GM08714 (cell line): ENCODE results near the gene DGKB.
"Not testable (repeated sequence)": the region's sequence is repeated elsewhere in the genome, so short reads cannot be mapped to it uniquely, and the experiment has no call there.

Experiments used
- H3K4me3 ChIP-seq: fragments of 200-500 bp; sonication (Bioruptor generic); 2 replicates; pipeline ENCODE4 v1.5.1; 2014; ENCODE audit warnings: mild to moderate bottlenecking, low read length, inconsistent platforms
- ZNF274 ChIP-seq: IDR thresholded peaks from 2 replicates; pipeline ENCODE4 v1.6.1; 2012; ENCODE audit warnings: mild to moderate bottlenecking, low read depth, low read length

Gene DGKB

DNA sequence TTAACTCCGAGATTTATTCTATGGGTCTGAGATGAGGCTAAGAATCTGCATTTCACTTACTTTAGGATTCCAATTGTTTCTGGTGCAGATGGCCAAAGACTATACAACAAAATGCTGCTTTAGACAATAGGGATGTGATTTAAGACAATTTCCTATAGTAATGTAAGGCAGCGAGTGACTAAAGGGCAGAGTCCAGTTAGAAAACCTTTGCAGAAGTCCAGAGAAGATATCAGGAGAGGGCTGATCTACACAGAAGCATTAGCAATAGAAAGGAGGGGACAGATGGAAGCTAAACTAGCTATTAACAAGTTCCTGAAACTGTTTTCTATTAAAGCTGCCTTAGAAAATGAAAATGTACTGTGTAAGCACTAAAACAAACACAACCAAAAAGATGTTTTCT is 398.9 kb downstream of the DGKB start:
- H3K4me3 ChIP-seq: no peak overlapping the region
- no peak for TF ChIP-seq ZNF274

DNA sequence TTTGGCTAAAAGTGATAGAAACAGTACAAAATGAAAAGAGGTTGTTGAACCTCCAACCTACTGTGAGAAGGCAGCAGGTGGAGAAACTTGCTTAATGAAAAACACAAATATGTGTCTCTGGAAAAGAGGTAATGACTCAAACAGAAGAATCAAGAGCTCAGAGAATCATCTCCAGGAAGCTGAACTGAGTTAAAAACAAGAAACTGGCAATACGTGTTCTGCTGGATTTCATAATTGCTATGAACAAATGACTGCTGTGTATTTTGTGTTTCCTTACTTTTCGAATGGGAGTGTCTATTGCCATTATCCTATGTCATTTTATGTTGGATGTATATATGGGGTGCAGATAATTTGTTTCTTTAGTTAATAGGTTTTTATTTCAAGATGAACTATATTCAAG is 401.1 kb downstream of the DGKB start:
- no peak for TF ChIP-seq ZNF274
- H3K4me3 ChIP-seq: no peak overlapping the region

DNA sequence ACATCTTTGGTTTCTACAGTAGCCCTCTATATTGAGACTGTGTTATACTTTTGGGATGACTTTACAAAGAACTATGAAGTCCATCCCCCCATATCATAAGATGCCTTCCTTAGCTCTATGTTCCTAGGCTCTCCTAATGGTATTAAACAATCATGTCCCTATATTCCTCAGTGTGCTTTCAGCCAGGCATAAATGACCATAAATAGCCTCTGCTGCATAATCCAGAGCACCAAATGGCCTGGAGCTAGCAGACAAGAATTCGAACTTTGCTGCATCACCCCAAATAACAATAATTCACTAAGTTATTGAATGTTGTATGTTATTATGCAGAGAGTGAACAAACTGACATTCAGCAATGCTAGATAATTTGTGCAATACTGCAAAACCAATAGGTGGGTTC is 405.2 kb downstream of the DGKB start:
- TF ChIP-seq ZNF274: no peak
- no peak overlapping the region for H3K4me3 ChIP-seq

- TF ChIP-seq ZNF274: no peak
- H3K4me3 ChIP-seq: no peak overlapping the region
These were observed 406.9 kb downstream of the DGKB start for GRCh38 chr7:14495633-14496032.

- no peak for TF ChIP-seq ZNF274
- no peak overlapping the region for H3K4me3 ChIP-seq
These were observed 414.7 kb downstream of the DGKB start for GRCh38 chr7:14487701-14488395.

- no peak for TF ChIP-seq ZNF274
- H3K4me3 ChIP-seq: no peak overlapping the region
These were observed 418.9 kb downstream of the DGKB start for GRCh38 chr7:14483663-14484062.

DNA sequence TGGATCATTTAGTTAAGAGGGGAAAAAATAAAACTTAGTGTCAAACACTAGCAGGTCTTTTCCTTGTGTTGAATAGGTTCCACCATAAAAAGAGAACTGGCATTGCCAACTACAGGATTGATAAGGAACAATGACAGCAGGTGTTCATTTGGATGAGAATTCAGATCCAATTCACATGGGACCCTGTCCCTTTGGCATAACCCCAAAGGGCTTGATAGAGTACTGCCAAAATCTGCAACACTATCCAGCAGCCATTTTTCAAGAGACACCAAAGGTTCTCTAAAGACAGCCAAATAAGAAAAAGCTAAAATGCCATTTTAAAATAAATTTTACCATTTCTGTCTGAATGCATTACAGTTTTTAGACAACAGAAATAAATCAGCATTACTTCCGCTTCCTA is 422.3 kb downstream of the DGKB start:
- TF ChIP-seq ZNF274: no peak
- no peak overlapping the region for H3K4me3 ChIP-seq

- no peak for TF ChIP-seq ZNF274
- H3K4me3 ChIP-seq: no peak overlapping the region
These were observed 423.6 kb downstream of the DGKB start for GRCh38 chr7:14478834-14479510.

DNA sequence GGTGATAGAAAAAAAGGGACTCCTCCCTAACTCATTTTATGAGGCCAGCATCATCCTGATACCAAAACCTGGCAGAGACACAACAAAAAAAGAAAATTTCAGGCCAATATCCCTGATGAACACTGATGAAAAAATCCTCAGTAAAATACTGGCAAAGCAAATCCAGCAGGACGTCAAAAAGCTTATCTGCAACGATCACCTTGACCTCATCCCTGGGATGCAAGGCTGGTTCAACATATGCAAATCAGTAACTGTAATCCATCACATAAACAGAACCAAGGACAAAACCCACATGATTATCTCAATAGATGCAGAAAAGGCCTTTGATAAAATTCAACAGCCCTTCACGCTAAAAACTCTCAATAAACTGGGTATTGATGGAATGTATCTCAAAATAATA is 440.8 kb downstream of the DGKB start:
- not testable (repeated sequence) for H3K4me3 ChIP-seq

- not testable (repeated sequence) for H3K4me3 ChIP-seq
These were observed 443.7 kb downstream of the DGKB start for GRCh38 chr7:14458846-14459245.

DNA sequence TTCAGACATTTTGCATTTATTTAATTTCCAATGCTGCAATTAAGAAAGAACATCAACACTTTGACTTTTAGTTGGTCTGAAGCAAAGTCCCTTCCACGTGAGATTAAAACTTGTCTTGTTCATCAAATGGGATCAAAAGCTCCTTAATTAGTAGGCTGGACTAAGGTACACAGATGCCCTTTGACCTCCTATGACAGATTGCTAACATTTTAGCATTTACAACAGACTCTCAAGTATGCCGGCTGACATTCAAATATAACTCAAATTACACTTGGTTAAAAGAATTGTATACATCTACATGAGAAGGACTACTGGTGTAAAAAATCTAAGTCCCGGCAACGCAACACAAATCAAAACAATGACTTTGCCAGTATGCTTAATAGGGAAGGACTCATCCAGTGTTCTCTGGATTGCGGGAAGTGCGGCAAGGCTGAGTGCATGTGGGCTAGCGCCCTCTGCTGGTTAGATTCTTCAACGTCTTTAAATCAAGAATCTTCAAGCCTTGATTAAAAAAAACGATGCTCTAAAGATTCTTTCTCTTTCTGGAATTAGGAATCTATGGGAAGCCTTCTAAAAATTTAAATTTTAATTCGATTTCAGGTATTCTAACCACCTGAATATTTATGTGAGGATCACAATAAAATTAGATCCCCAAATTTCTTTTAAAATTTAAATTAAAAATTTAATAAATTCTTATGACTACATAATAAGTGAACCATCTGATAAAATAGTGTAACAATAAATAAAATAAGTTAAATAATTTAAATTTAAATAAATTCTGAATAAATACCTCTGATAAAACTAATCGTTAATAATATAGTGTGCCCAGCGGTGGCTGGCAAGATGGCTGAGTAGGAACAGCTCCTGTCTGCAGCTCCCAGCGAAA is 444.7 kb downstream of the DGKB start:
- no peak overlapping the region for H3K4me3 ChIP-seq
- TF ChIP-seq ZNF274: no peak

- H3K4me3 ChIP-seq: no peak overlapping the region
- no peak for TF ChIP-seq ZNF274
These were observed 453.3 kb downstream of the DGKB start for GRCh38 chr7:14449291-14449690.

DNA sequence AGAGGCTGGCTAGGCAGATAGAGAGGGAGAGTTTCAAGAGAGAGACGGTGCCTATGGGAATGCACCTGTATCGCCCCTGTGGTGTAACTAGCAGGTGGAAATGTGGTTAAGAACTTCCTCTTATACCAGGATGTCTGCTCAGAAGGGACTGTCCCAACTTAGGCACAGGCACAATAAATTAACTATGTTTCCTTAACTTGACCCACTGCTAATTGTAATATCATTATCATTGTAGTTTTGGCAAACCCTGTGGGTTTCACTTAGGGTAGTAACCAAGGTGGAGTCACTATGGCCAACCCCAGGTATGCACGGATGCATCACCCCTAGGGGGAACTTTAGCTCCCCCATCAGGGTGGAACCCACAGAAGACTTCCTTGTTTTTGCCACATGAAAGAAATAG is 455.7 kb downstream of the DGKB start:
- TF ChIP-seq ZNF274: no peak

DNA sequence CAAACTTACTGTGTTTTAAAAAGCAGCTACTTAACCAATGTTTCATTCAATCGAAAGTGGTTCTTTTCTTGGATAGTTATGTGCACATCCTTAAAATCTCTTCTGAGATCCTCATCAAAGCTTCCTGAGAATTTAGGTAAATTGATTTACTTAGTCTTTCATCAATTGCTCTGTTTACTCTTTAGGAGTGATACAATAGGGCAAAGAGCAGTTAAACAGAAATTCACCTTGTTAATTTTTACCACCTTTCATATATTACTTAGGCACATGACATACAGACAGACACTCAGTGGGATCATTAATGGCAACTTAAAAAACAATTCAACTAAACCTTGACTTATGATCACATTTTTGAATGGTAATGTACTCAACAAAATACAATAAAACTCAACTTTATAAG is 456.3 kb downstream of the DGKB start:
- TF ChIP-seq ZNF274: no peak
- no peak overlapping the region for H3K4me3 ChIP-seq

More for the DNA sequence above, 455.7 kb downstream of the DGKB start:
- H3K4me3 ChIP-seq: no peak overlapping the region

DNA sequence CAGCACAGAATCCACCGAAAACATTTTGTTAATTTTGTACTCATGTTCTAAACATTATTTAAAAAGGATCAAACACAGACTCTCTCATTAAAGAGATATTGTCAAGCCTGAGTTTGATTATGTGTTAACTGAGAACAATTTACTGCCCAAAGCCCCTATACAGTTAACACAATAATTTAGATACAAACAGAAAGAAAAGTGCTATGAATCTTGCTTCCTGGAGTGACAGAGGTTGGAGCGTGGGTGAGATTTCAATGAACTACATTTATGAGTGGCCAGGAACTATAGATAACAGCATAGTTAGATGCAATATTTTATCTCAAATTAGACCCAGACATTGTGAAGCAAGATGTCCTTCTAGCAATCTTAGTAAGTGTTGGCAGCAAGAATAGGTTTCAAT is 464.2 kb downstream of the DGKB start:
- H3K4me3 ChIP-seq: no peak overlapping the region
- TF ChIP-seq ZNF274: no peak

GRCh38 chr7:14436878-14437277 is 465.7 kb downstream of the DGKB start:
- H3K4me3 ChIP-seq: no peak overlapping the region
- TF ChIP-seq ZNF274: no peak
